ENCODE data around the gene PDLIM7.
"Not testable (repeated sequence)": the region's sequence is repeated elsewhere in the genome, so short reads cannot be mapped to it uniquely, and the experiment has no call there.

Gene PDLIM7

GRCh38 chr5:177491983-177492746, 5.2 kb downstream of the PDLIM7 start:
- DNase-seq (ENCODE audit: low spot score) = no peak

GRCh38 chr5:177491429-177491945, 5.9 kb downstream of the PDLIM7 start:
- no peak for DNase-seq (ENCODE audit: low spot score)

- DNase-seq (ENCODE audit: low spot score) = no peak
These were observed 6.4 kb downstream of the PDLIM7 start for GRCh38 chr5:177490992-177491391.

- DNase-seq (ENCODE audit: low spot score) = no peak
These were observed 7.0 kb downstream of the PDLIM7 start for GRCh38 chr5:177490311-177490991.

GRCh38 chr5:177489119-177489716, 8.2 kb downstream of the PDLIM7 start:
- DNase-seq (ENCODE audit: low spot score) = no peak

GRCh38 chr5:177487975-177488374, 9.4 kb downstream of the PDLIM7 start:
- no peak for DNase-seq (ENCODE audit: low spot score)

- no peak for DNase-seq (ENCODE audit: low spot score)
These were observed 10.3 kb downstream of the PDLIM7 start for GRCh38 chr5:177487144-177487543.

GRCh38 chr5:177486256-177486655, 11.1 kb downstream of the PDLIM7 start:
- DNase-seq (ENCODE audit: low spot score) = no peak

- DNase-seq (ENCODE audit: low spot score) = not testable (repeated sequence)
These were observed 11.7 kb downstream of the PDLIM7 start for GRCh38 chr5:177485753-177486152.

- DNase-seq (ENCODE audit: low spot score) = no peak
These were observed 12.4 kb downstream of the PDLIM7 start for GRCh38 chr5:177484902-177485549.

GRCh38 chr5:177483994-177484901, 13.2 kb downstream of the PDLIM7 start:
- no peak for DNase-seq (ENCODE audit: low spot score)

GRCh38 chr5:177483042-177483441, 14.4 kb downstream of the PDLIM7 start:
- no peak for DNase-seq (ENCODE audit: low spot score)

GRCh38 chr5:177482359-177482795, 15.0 kb downstream of the PDLIM7 start:
- DNase-seq (ENCODE audit: low spot score) = no peak

- DNase-seq (ENCODE audit: low spot score) = peak; percentile 80
These were observed 17.6 kb downstream of the PDLIM7 start for GRCh38 chr5:177479774-177480173.

- DNase-seq (ENCODE audit: low spot score) = peak; percentile 91
These were observed 18.4 kb downstream of the PDLIM7 start for GRCh38 chr5:177478711-177479646.

- no peak for DNase-seq (ENCODE audit: low spot score)
These were observed 19.5 kb downstream of the PDLIM7 start for GRCh38 chr5:177477701-177478477.

- DNase-seq (ENCODE audit: low spot score) = no peak
These were observed 20.7 kb downstream of the PDLIM7 start for GRCh38 chr5:177476531-177477233.

GRCh38 chr5:177475563-177476427, 21.6 kb downstream of the PDLIM7 start:
- no peak for DNase-seq (ENCODE audit: low spot score)

All from SW480 (cell line).